Fibroblast of villous mesenchyme (primary cell): ENCODE data around the gene PERP. TPM values are rescaled to one million over a fixed set of nuclear protein-coding genes. Genes with fewer than 3 reads are reported as not detected.

Experiments
- DNase-seq: peaks from one replicate; pipeline ENCODE4 v3.0.0-alpha.2; 2010; ENCODE audit warnings: low read depth
- H3K4me3 ChIP-seq: 2 replicates; pipeline ENCODE4 v1.5.1; 2011; ENCODE audit warnings: low read depth, mild to moderate bottlenecking, low read length
- total RNA-seq: library from RNA; depleted of rRNA; stranded (reverse); fragments of >200 nt; gene quantifications from 2 replicates; pipeline ENCODE4 v1.2.3, GENCODE V29; 2012
- TF ChIP-seq, protein P1 (sequence below): IDR thresholded peaks from 2 replicates; pipeline ENCODE4 v1.5.1; 2012; ENCODE audit warnings: low read depth, mild to moderate bottlenecking, low read length; ENCODE audit not compliant: insufficient read depth

PERP gene
- total RNA-seq = 11.0 and 11.2 TPM in 2 replicates

DNA sequence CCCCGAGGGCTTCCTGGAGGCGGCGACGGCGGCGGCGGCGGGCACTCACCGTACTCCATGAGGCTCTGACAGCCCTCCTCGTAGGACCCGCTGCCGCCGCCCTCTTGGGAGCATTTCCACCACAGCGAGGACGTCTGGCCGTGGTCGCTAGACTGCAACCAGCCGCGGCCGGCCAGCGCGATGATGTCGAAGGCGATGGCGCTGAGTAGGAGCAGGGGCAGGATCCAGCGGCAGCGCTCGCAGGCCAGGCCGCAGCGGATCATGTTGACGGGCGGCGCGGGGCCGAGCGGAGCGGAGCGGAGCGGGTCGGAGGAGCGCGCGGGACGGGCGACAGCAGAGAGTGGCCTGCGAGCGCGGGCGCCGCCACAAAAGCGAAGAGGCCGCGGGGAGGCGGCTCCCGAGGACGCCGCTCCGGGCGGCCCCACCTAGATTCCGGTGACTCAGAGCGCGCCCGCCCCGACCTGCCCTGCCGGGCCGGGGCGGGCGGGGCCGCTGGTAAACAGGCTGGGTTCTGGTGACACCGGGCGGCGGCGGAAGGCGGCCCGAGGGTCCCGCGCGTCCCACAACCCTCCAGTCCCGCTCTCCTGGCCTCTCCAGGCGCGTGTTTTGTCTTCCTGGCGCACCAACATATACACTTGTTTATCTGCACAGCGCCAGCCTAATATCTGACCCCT, at the start of gene PERP:
Gene PERP, minus strand, starts transcription at position 342 of the 674 bp plus-strand sequence. Its CDS starts 79 bp downstream, at position 263.
- peak within 1 kb of the TSS; percentile 67 for H3K4me3 ChIP-seq
- TF ChIP-seq, protein P1, sequence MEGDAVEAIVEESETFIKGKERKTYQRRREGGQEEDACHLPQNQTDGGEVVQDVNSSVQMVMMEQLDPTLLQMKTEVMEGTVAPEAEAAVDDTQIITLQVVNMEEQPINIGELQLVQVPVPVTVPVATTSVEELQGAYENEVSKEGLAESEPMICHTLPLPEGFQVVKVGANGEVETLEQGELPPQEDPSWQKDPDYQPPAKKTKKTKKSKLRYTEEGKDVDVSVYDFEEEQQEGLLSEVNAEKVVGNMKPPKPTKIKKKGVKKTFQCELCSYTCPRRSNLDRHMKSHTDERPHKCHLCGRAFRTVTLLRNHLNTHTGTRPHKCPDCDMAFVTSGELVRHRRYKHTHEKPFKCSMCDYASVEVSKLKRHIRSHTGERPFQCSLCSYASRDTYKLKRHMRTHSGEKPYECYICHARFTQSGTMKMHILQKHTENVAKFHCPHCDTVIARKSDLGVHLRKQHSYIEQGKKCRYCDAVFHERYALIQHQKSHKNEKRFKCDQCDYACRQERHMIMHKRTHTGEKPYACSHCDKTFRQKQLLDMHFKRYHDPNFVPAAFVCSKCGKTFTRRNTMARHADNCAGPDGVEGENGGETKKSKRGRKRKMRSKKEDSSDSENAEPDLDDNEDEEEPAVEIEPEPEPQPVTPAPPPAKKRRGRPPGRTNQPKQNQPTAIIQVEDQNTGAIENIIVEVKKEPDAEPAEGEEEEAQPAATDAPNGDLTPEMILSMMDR = no peak
- DNase-seq = peak; percentile 34

DNA sequence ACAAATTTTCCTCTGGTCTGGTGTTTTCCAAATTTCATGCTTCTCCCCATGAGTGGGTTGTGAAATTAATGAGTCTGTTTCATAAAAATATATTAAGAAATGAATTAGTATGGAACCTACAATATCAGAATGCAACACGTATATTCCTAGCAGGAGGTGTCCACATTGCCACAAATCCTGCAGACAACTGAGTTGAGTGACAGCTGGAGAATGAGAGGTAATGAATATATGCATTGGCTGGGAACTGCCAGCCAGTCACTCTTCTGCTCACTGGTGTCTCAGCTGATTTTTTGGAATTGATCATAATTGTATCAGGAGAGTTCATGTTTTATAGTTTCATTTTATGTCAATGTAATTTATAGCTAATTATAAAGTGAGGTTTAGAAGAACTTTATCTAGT, 48.2 kb upstream of the PERP start:
- TF ChIP-seq, protein P1 = no peak
- DNase-seq = no peak
- no peak overlapping the region for H3K4me3 ChIP-seq

DNA sequence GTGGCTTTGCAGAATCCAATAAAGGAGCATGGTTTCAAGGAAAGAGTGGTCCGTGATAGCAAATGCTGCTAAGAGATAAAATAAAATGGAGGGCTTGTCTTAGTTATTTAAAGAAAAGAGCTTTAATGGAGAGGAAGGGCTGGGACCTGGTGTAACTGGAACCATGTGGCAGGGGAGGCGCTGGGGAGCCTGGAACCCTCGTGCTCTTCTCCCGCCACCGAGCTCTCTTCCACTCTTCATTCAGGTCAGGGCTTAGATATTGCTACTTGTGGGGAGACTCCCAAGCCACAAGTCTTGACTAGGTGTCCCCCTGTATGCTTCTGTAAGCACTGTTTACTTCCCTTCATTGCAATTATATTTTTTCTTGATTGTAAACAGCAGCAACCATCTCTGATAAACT, 39.3 kb upstream of the PERP start:
- TF ChIP-seq, protein P1 = no peak
- no peak overlapping the region for H3K4me3 ChIP-seq
- DNase-seq = no peak

DNA sequence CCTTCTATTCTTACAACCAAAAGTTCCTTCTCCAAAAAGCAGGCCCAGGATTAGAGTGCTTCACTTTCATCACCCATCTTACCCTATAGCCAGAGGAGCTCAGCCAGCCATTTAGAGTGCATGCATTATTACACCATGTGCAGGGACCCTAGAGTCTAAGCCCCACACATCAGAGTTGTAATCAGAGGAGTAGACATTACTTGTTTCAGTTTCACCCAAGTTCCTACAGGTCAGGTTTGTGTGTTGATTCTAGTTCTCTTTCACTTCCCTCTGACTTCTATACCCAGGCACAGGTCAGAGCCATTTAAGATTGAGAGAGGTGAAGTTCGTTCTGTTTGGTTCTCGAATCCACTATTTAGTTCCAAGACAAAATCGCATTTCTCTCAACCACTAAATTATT, 38.2 kb upstream of the PERP start:
- no peak for DNase-seq
- TF ChIP-seq, protein P1 = no peak
- no peak overlapping the region for H3K4me3 ChIP-seq

DNA sequence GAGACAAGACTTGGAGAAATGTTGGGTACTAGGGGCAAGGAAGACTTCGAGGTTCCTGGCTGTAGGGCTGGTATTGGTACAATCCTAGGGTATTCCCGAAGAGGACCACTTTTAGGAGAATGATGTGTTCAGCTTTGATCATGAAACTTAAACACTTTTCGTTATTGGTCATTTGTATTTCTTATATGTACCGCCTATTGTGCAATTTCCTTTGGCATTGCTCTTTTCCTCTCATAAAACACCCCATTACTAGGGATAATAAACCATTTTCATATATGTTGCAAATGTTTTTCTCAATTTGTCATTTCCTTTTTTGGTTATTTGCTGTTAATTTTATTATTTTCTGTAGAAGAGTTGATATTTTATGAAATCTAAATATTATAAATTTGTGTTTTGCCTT, 35.6 kb upstream of the PERP start:
- H3K4me3 ChIP-seq = no peak overlapping the region
- TF ChIP-seq, protein P1 = no peak
- DNase-seq = no peak

DNA sequence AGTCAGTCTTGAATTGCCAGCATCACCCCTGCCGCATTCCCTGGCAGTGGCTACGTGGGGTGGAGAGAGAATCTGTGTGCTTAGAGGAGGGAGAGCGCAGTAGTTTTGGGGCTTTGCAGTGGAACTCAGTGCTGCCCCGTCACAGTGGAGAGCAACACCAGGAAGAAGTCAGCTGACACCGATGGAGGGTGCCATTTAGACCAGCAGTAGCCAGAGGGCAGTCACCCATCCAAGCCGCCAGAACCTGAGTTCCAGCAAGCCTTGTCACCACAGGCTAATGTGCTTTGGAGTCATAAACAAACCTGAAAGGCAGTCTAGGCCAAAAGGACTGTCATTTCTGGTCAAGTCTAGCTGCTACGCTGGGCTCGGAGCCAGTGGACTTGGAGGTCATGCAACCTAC, 22.0 kb upstream of the PERP start:
- no peak overlapping the region for H3K4me3 ChIP-seq
- TF ChIP-seq, protein P1 = peak; percentile 3
- no peak for DNase-seq

DNA sequence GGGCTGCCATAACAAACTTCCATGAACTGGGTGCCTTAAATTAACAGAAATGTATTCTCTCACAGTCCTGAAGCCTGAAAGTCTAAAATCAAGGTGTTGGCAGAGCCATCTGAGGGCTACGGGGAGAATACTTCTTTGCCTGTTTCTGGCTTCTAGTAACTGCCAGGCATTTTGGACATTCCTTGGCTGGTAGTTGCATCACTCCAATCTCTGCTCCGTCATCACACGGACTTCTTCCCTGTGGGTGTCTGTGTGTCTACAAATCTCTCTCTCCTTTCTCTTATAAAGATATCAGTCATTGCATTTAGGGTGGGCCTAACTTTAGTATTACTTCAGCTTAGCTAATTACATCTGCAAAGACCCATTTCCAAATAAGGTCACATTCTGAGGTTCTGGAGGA, 20.9 kb upstream of the PERP start:
- no peak for DNase-seq
- TF ChIP-seq, protein P1 = no peak
- no peak overlapping the region for H3K4me3 ChIP-seq
